GM19099 (cell line): ENCODE data around the gene BMP5.

Experiments
- POLR2A ChIP-seq: IDR thresholded peaks from 3 replicates; pipeline ENCODE4 v1.6.1; 2011; ENCODE audit warnings: low read depth; ENCODE audit not compliant: insufficient read length; ENCODE audit errors: extremely low read depth

The BMP5 gene

GRCh38 chr6:55726144-55726543 is 149.2 kb downstream of the BMP5 start:
- no peak for TF ChIP-seq POLR2A

GRCh38 chr6:55714831-55715230 is 160.6 kb downstream of the BMP5 start:
- no peak for TF ChIP-seq POLR2A

- TF ChIP-seq POLR2A, result no peak
Observed at GRCh38 chr6:55713436-55713835, 162.0 kb downstream of the BMP5 start.

- TF ChIP-seq POLR2A, result no peak
Observed at GRCh38 chr6:55708711-55709110, 166.7 kb downstream of the BMP5 start.

- no peak for TF ChIP-seq POLR2A
Observed at GRCh38 chr6:55705451-55706440, 169.6 kb downstream of the BMP5 start.

GRCh38 chr6:55704421-55704820 is 171.0 kb downstream of the BMP5 start:
- no peak for TF ChIP-seq POLR2A
